Measurements from ENCODE around the gene AMACR.

DNA sequence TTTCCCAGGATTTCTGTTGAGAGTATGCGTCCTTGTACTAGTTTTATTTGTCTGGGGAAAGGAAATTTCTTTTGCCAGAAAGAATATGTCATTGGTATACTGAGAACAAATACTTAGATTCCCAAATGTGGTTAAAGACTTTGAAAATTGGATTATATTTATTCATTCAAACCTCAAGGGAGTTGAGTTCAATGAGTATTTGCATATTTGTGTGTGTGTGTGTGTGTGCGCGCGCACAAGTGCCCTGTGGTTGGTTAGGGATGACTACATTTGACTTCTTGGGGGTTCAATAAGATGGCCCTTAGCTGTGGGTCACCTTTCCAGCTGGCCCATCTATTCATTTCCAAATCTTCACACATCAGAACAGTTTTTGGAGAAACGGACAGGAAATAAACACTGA, 66.8 kb downstream of the AMACR start:
- TF ChIP-seq CEBPG (CRISPR knock-in tag; IDR thresholded peaks at IDR 0.05) (no peak), CEBPG (tag; conservative IDR thresholded peaks at IDR 0.05 in 1 of 2, IDR thresholded peaks at IDR 0.05 in 1 of 2) (no peak), CREB1 (IDR thresholded peaks at IDR 0.05) (no peak), CREB1 (CRISPR knock-in tag; IDR thresholded peaks at IDR 0.05) (no peak)

Measured in K562 (cell line).